ENCODE measurements around the gene GAB2. TPM values are rescaled to one million over a fixed set of nuclear protein-coding genes. Genes with fewer than 3 reads are reported as not detected.

Gene GAB2
- total RNA-seq, 1 experiment from 2014 or later: 4.2 TPM

GRCh38 chr11:78398715-78399114 is 18.9 kb downstream of the GAB2 start:
- no peaks in the 10 kb centered on the region for H3K4me1 Mint-ChIP-seq (ENCODE audit: insufficient read depth, unreplicated experiment)
- ChIA-PET CTCF (interaction anchor here (1.5 kb wide), 1 partner anchor 165 kb away, joined by 7 read pairs; no protein-coding TSS in a partner anchor), POLR2A (no interaction called here)
- no peak overlapping the region for H3K27ac Mint-ChIP-seq (ENCODE audit: low read depth, unreplicated experiment)
- intact Hi-C loops (cut with micrococcal nuclease): no loop called here
- no peak for TF ChIP-seq CTCF (IDR thresholded peaks at IDR 0.05; ENCODE audit: unreplicated experiment)
- no TSS peak for BruUV-seq (replicated peaks)
- no peaks in the 10 kb centered on the region for H3K27me3 Mint-ChIP-seq (ENCODE audit: insufficient read depth, unreplicated experiment)
- H3K9me3 Mint-ChIP-seq (ENCODE audit: unreplicated experiment): no peaks in the 10 kb centered on the region
- no peak for DNase-seq (ENCODE audit: unreplicated experiment)
- no peak overlapping the region for H3K4me3 Mint-ChIP-seq (ENCODE audit: unreplicated experiment)
- H3K36me3 Mint-ChIP-seq (ENCODE audit: insufficient read depth, unreplicated experiment): no peaks in the 10 kb centered on the region

- Mint-ChIP-seq H3K4me1 (ENCODE audit: insufficient read depth, unreplicated experiment) (no peaks in the 10 kb centered on the region), H3K27me3 (ENCODE audit: insufficient read depth, unreplicated experiment) (no peaks in the 10 kb centered on the region), H3K9me3 (ENCODE audit: unreplicated experiment) (no peaks in the 10 kb centered on the region), H3K36me3 (ENCODE audit: insufficient read depth, unreplicated experiment) (no peaks in the 10 kb centered on the region), H3K4me3 (ENCODE audit: unreplicated experiment) (no peak overlapping the region), H3K27ac (ENCODE audit: low read depth, unreplicated experiment) (no peak overlapping the region)
- intact Hi-C loops (cut with micrococcal nuclease): no loop called here
- no TSS peak for BruUV-seq (replicated peaks)
- ChIA-PET CTCF (interaction anchor here (0.9 to 1.0 kb wide), 2 partner anchors 169 to 390 kb away, joined by 3 read pairs; no protein-coding TSS in a partner anchor), POLR2A (no interaction called here)
- DNase-seq (ENCODE audit: unreplicated experiment): no peak
- TF ChIP-seq CTCF (IDR thresholded peaks at IDR 0.05; ENCODE audit: unreplicated experiment): no peak
Measured at GRCh38 chr11:78397398-78397797, 20.2 kb downstream of the GAB2 start.

- no peak overlapping the region for H3K27ac Mint-ChIP-seq (ENCODE audit: low read depth, unreplicated experiment)
- no peaks in the 10 kb centered on the region for H3K27me3 Mint-ChIP-seq (ENCODE audit: insufficient read depth, unreplicated experiment)
- intact Hi-C loops (cut with micrococcal nuclease): no loop called here
- H3K4me3 Mint-ChIP-seq (ENCODE audit: unreplicated experiment): no peak overlapping the region
- H3K36me3 Mint-ChIP-seq (ENCODE audit: insufficient read depth, unreplicated experiment): no peaks in the 10 kb centered on the region
- TF ChIP-seq CTCF (IDR thresholded peaks at IDR 0.05; ENCODE audit: unreplicated experiment): no peak
- H3K9me3 Mint-ChIP-seq (ENCODE audit: unreplicated experiment): no peaks in the 10 kb centered on the region
- ChIA-PET POLR2A (no interaction called here), CTCF (interaction anchor here (0.6 kb wide), 2 partner anchors 106 to 1754 kb away, joined by 3 read pairs; no protein-coding TSS in a partner anchor)
- DNase-seq (ENCODE audit: unreplicated experiment): no peak
- no peaks in the 10 kb centered on the region for H3K4me1 Mint-ChIP-seq (ENCODE audit: insufficient read depth, unreplicated experiment)
- no TSS peak for BruUV-seq (replicated peaks)
Measured at GRCh38 chr11:78395597-78395996, 22.0 kb downstream of the GAB2 start.

GRCh38 chr11:78392854-78393253 is 24.8 kb downstream of the GAB2 start:
- Mint-ChIP-seq H3K36me3 (ENCODE audit: insufficient read depth, unreplicated experiment) (no peaks in the 10 kb centered on the region), H3K9me3 (ENCODE audit: unreplicated experiment) (no peaks in the 10 kb centered on the region), H3K27me3 (ENCODE audit: insufficient read depth, unreplicated experiment) (no peaks in the 10 kb centered on the region), H3K27ac (ENCODE audit: low read depth, unreplicated experiment) (no peak overlapping the region), H3K4me1 (ENCODE audit: insufficient read depth, unreplicated experiment) (no peaks in the 10 kb centered on the region), H3K4me3 (ENCODE audit: unreplicated experiment) (no peak overlapping the region)
- intact Hi-C loops (cut with micrococcal nuclease): no loop called here
- ChIA-PET POLR2A (no interaction called here), CTCF (interaction anchor here (0.6 to 1.0 kb wide), 2 partner anchors 17 to 34 kb away, joined by 3 read pairs; no protein-coding TSS in a partner anchor)
- TF ChIP-seq CTCF (IDR thresholded peaks at IDR 0.05; ENCODE audit: unreplicated experiment): no peak
- BruUV-seq (replicated peaks): no TSS peak
- no peak for DNase-seq (ENCODE audit: unreplicated experiment)
